Naive B cell (primary cell): Measurements from ENCODE around the gene S100A14. TPM values are rescaled to one million over a fixed set of nuclear protein-coding genes. Genes with fewer than 3 reads are reported as not detected.

Experiments
- ATAC-seq, 2 donors: fragments of 150-1000 bp; cut with Tn5 transposase; 2 replicates each; pipeline ENCODE4 v1.10.0; 2021; ENCODE audit warnings: low read depth in 2 of 2, mild to moderate bottlenecking in 2 of 2, moderate library complexity in 2 of 2
- DNase-seq: peaks from one replicate; pipeline ENCODE4 v3.0.0; 2022
- H3K27ac Mint-ChIP-seq, 6 donors: one replicate each; pipeline ENCODE4 v1.8.0; 2020 to 2022; ENCODE audit warnings: mild to moderate bottlenecking in 6 of 6, mixed read lengths in 6 of 6, moderate library complexity in 5 of 6, inconsistent platforms in 2 of 6
- H3K27me3 Mint-ChIP-seq, 3 donors: one replicate each; pipeline ENCODE4 v1.8.0; 2021 to 2022; ENCODE audit warnings: mixed read lengths in 3 of 3, mild to moderate bottlenecking in 1 of 3
- H3K36me3 Mint-ChIP-seq, 2 donors: one replicate each; pipeline ENCODE4 v1.8.0; 2020 to 2022; ENCODE audit warnings: mixed read lengths in 2 of 2, inconsistent platforms in 1 of 2, mild to moderate bottlenecking in 1 of 2
- H3K4me1 Mint-ChIP-seq, 3 donors: one replicate each; pipeline ENCODE4 v1.8.0; 2020 to 2022; ENCODE audit warnings: mixed read lengths in 3 of 3, inconsistent platforms in 1 of 3, mild to moderate bottlenecking in 1 of 3, moderate library complexity in 1 of 3
- H3K4me3 Mint-ChIP-seq, 8 donors: one replicate each; pipeline ENCODE4 v1.8.0; 2020 to 2022; ENCODE audit warnings: mild to moderate bottlenecking in 8 of 8, mixed read lengths in 8 of 8, moderate library complexity in 8 of 8, inconsistent platforms in 2 of 8
- H3K9me3 Mint-ChIP-seq, 7 donors: one replicate each; pipeline ENCODE4 v1.8.0; 2020 to 2022; ENCODE audit warnings: mixed read lengths in 7 of 7, mild to moderate bottlenecking in 5 of 7, inconsistent platforms in 2 of 7, moderate library complexity in 1 of 7
- polyA plus RNA-seq, 6 donors: library from polyadenylated mRNA; unstranded; fragments of 300-500 nt; fragmentation: Illumina TruSeq; gene quantifications; one replicate each; pipeline ENCODE4 v1.2.3, GENCODE V29; 2021; ENCODE audit warnings: low read depth in 6 of 6

Gene S100A14
- polyA plus RNA-seq, 6 donors from 2014 or later: not detected

GRCh38 chr1:153569465-153569864 is 46.7 kb downstream of the S100A14 start:
- no peak for ATAC-seq
- Mint-ChIP-seq H3K4me3 (no peak overlapping the region), H3K4me1 (peaks cover 30 to 35% (median 32%) of the 10 kb centered on the region in 3 donors)

DNA sequence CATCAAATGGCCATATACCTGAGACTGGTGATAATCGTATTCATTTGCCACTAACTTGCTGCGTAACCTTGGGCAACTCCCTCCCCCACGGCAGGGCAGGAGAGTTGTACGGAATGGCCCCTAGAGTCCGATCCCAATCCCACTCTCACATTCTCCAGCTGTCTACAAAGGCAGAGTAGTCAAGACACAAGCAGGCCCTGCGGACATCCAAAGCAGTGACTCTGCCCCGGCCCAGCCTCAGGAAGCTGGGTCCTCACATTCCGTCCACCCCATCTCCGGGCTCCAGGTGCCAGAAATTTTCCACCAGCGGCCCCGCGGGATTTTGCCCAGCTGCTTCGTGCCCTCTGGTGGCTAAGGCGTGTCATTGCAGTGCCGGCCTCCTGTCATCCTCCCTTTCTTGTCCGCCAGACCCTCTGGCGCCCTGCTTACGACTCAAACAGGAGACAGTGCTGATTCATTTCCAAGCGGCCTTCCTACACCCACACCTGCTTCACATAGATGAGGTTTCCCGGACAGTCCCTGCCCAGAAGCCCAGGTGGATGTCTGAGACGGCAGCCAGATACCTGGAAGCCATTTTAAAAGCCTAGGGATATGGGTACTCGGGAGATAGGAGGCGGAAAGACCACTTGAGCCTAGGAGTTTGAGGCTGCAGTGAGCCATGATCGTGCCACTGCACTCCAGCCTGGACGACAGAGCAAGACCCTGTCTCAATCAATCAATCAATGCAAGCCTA is 47.6 kb downstream of the S100A14 start:
- Mint-ChIP-seq H3K27ac (peak overlapping the region in 4 of 6 donors; percentile 0 to 77 (median 16)), H3K4me1 (peaks cover 30 to 35% (median 32%) of the 10 kb centered on the region in 3 donors), H3K4me3 (peak overlapping the region in 3 of 8 donors; percentile 3 to 35 (median 20)), H3K36me3 (no peaks in the 10 kb centered on the region), H3K27me3 (peaks cover 0 to 27% (median 22%) of the 10 kb centered on the region in 3 donors), H3K9me3 (no peaks in the 10 kb centered on the region)
- DNase-seq (peak; percentile 68), ATAC-seq (peak in 1 of 2 donors; percentile 44)

More at GRCh38 chr1:153569465-153569864, 46.7 kb downstream of the S100A14 start:
- Mint-ChIP-seq H3K27me3 (peaks cover 0 to 27% (median 22%) of the 10 kb centered on the region in 3 donors), H3K36me3 (no peaks in the 10 kb centered on the region), H3K9me3 (no peaks in the 10 kb centered on the region), H3K27ac (no peak overlapping the region)
- no peak for DNase-seq

DNA sequence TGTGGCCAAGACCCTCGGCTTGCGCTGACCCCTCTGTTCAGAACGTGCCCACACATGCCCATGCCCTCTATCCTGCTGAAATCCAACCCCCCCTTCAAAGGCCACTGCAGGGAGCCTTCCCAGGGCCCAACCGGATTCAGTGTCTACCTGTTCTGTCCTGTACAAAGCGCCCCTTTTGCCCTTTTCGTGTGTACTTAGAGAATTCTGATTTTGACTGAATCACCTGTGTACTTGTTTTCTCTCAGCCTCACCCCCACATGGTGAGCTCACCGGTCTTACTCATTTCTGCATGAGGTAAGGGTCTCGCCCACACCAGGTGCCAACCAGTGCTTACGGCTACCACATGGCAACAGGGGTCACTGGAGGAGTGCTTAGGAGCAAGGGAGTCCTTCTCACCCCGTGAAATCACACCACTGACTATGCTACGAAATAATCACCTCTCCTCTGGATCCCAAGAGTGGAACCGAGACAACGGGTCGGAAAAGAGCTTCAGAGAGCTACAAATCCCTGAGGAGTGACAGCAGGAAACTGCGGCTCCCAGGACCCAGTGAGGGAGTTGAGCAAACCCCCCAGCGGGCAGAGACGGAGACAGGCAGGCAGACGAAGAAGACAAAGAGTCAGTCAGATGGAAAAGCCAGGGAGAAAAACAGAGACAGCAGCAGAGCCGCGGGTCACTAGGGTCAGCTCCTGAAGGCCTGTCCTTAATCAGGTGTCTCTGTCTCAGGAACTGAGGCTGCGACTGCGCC is 48.3 kb downstream of the S100A14 start:
- DNase-seq (no peak), ATAC-seq (no peak)
- H3K27ac Mint-ChIP-seq: peak overlapping the region in 2 of 6 donors; percentile 49 to 61
- H3K27me3 Mint-ChIP-seq: peaks cover 0 to 27% (median 22%) of the 10 kb centered on the region in 3 donors
- no peaks in the 10 kb centered on the region for H3K36me3 Mint-ChIP-seq
- peak overlapping the region in 1 of 8 donors; percentile 51 for H3K4me3 Mint-ChIP-seq
- no peaks in the 10 kb centered on the region for H3K9me3 Mint-ChIP-seq
- H3K4me1 Mint-ChIP-seq: peaks cover 25 to 30% (median 29%) of the 10 kb centered on the region in 3 donors

DNA sequence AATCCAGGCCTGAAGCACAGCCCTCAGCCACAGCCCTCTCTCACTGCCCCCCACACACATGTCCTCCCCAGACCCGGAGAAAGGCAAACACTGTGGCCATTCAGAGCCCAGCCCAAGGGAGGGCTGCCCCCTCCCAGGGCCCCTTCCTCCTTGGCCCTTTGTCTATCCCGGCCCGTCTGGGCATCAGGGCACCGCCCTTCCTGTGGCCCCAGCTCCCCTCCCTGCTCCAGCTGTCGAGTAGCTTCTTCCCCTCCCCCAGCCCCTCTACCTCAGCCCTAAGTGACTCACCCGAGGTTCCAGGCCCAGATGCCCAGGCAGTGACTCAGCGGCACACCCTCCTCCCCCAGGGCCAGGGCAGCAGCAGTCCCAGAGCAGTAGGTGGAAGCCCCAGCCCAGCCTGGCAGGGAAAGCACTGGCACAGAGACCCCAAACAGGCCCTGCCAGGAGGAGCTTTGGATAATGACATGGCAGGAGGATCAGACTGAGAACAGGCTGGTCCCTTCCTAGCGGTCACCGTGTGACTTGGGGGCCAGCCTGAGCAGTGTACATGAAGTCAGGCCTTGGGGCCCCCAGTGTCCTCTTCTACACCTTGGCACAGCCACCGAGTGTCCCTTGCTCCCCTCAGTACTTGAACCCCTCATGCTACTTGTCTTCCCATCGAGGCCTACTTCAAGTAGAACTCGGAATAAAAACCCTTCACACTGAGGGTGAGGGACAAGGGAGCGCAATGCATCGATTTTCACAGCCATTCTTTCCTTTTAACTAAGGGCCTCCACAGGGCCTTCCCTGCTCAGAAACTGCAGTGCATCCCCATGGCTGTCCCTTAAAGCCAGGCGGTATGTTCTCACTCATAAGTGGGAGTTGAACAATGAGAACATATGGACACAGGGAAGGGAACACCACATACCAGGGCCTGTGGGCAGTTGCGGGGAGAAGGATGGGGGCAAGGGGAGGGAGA is 49.4 kb downstream of the S100A14 start:
- no peaks in the 10 kb centered on the region for H3K9me3 Mint-ChIP-seq
- no peak for DNase-seq
- peaks cover 20 to 26% (median 24%) of the 10 kb centered on the region in 3 donors for H3K4me1 Mint-ChIP-seq
- peak; percentile 21 to 22 for ATAC-seq
- H3K4me3 Mint-ChIP-seq: peak overlapping the region in 2 of 8 donors; percentile 34 to 36
- peak overlapping the region in 3 of 6 donors; percentile 68 to 79 (median 74) for H3K27ac Mint-ChIP-seq
- peaks cover 0 to 24% (median 17%) of the 10 kb centered on the region in 3 donors for H3K27me3 Mint-ChIP-seq
- H3K36me3 Mint-ChIP-seq: no peaks in the 10 kb centered on the region

- Mint-ChIP-seq H3K27me3 (peaks cover 0 to 16% (median 11%) of the 10 kb centered on the region in 3 donors), H3K36me3 (no peaks in the 10 kb centered on the region), H3K4me3 (peak within 1 kb of the TSS in 3 of 8 donors; percentile 19 to 61 (median 36)), H3K4me1 (peaks cover 20 to 26% (median 24%) of the 10 kb centered on the region in 3 donors), H3K9me3 (no peaks in the 10 kb centered on the region), H3K27ac (peak within 1 kb of the TSS; percentile 72 to 94 (median 81))
- ATAC-seq (peak; percentile 70 to 75), DNase-seq (no peak)
Observed at GRCh38 chr1:153565529-153566374, 50.4 kb downstream of the S100A14 start, which contains the start of gene S100A2. TSS of gene S100A2 (minus strand) at chr1:153565844. CDS start at chr1:153563877, 1,967 bp downstream.

Other genes with a start within 250 kb of the S100A14 start
- 1 to 10 TPM; 1.0 to 7.8 (median 3.1) TPM for gene S100A12, start 240.7 kb downstream of the S100A14 start, polyA plus RNA-seq
- 100 to 1,000 TPM in 1 of 6 donors, 10 to 100 TPM in 4, 1 to 10 TPM in 1; 6.3 to 131 (median 36.3) TPM for gene S100A8, start 225.3 kb downstream of the S100A14 start, polyA plus RNA-seq
- not detected for gene S100A7A, start 199.8 kb downstream of the S100A14 start, polyA plus RNA-seq
- not detected for gene S100A7, start 155.7 kb downstream of the S100A14 start, polyA plus RNA-seq
- gene S100A6, start 80.3 kb downstream of the S100A14 start, polyA plus RNA-seq: 100 to 1,000 TPM; 131 to 239 (median 154) TPM
- not detected for gene S100A5, start 75.4 kb downstream of the S100A14 start, polyA plus RNA-seq
- 100 to 1,000 TPM in 2 of 6 donors, 10 to 100 TPM in 4; 50.2 to 167 (median 93.2) TPM for gene S100A4, start 70.5 kb downstream of the S100A14 start, polyA plus RNA-seq
- gene S100A3, start 67.1 kb downstream of the S100A14 start, polyA plus RNA-seq: not detected
- not detected for gene S100A2, start 50.5 kb downstream of the S100A14 start, polyA plus RNA-seq
- not detected for gene S100A16, start 3.2 kb downstream of the S100A14 start, polyA plus RNA-seq
- 1 to 10 TPM in 4 of 6 donors, not detected in 2; 1.2 to 2.1 (median 1.6) TPM for gene S100A13, start 11.2 kb upstream of the S100A14 start, polyA plus RNA-seq
- not detected for gene S100A1, start 12.1 kb upstream of the S100A14 start, polyA plus RNA-seq
- 10 to 100 TPM; 43.3 to 94.4 (median 54.4) TPM for gene CHTOP, start 17.7 kb upstream of the S100A14 start, polyA plus RNA-seq
- gene SNAPIN, start 42.4 kb upstream of the S100A14 start, polyA plus RNA-seq: 100 to 1,000 TPM in 2 of 6 donors, 10 to 100 TPM in 4; 51.1 to 111 (median 90.1) TPM
- gene ILF2, start 54.7 kb upstream of the S100A14 start, polyA plus RNA-seq: 100 to 1,000 TPM; 124 to 202 (median 134) TPM
- gene NPR1, start 62.4 kb upstream of the S100A14 start, polyA plus RNA-seq: not detected
- 10 to 100 TPM in 5 of 6 donors, 1 to 10 TPM in 1; 6.0 to 15.1 (median 11.5) TPM for gene INTS3, start 111.7 kb upstream of the S100A14 start, polyA plus RNA-seq
- 1 to 10 TPM; 3.2 to 5.4 (median 4.1) TPM for gene SLC27A3, start 159.1 kb upstream of the S100A14 start, polyA plus RNA-seq